GM12891 (cell line): ENCODE measurements around the gene SLIT1.

ENCODE experiments used
- POLR2A ChIP-seq: IDR thresholded peaks from 2 replicates; pipeline ENCODE4 v1.6.1; 2011; ENCODE audit warnings: low read depth, low read length, control low read depth
- POLR2AphosphoS5 ChIP-seq: IDR thresholded peaks from 2 replicates; pipeline ENCODE4 v1.6.1; 2011; ENCODE audit warnings: low read depth, low read length, control low read depth
- SPI1 ChIP-seq: IDR thresholded peaks from 2 replicates; pipeline ENCODE4 v1.6.1; 2011; ENCODE audit warnings: low read depth, low read length, control low read depth
- TAF1 ChIP-seq: IDR thresholded peaks from 2 replicates; pipeline ENCODE4 v1.6.1; 2011; ENCODE audit warnings: low read depth, low read length, control low read depth

GRCh38 chr10:96991313-96991841, 194.4 kb downstream of the SLIT1 start:
- TF ChIP-seq POLR2A (no peak), TAF1 (no peak), POLR2AphosphoS5 (no peak), SPI1 (no peak)
